GM12872 (cell line): ENCODE data around the gene GRIFIN.

ENCODE experiments used
- TF ChIP-seq, protein P1 (sequence below): IDR thresholded peaks from 3 replicates; pipeline ENCODE4 v1.5.1; 2011; ENCODE audit warnings: low read depth, mild to moderate bottlenecking, low read length, moderate library complexity; ENCODE audit not compliant: insufficient read depth

Gene GRIFIN

DNA sequence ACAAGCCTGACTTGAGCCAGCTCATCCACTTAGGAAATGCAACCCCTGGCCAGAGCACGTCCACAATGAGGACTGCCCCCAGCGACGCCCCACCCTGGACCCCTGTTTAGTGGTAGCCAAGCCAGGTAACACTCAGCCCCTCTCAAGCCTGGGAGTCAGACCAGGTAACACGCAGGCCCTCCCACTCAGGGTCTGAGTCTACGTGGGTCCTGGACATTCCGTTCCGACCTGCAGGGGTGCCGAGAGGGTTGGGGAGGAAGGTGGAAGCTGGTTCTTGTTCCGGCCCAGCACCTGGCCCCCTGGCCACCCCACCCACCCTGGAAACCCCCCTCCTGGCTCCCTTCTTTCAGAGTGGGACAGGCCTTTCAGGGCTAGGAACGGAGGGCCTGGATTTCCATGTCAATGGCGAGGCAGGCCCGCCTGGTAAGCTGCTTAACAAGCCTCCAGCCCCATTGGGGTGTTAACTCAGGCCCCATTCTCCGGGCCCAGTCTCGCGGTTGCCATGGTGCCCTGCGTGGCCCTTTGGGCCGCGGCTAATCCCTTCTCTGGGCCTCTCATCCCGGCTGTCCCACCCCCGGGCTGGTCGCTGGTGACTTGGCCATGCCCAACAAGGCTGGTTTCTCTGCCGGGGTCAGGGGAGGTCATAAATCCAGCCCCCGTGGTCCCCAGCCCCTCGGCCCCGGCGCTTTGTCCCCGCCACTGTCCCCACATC, 23.7 kb upstream of the GRIFIN start:
- TF ChIP-seq, protein P1, sequence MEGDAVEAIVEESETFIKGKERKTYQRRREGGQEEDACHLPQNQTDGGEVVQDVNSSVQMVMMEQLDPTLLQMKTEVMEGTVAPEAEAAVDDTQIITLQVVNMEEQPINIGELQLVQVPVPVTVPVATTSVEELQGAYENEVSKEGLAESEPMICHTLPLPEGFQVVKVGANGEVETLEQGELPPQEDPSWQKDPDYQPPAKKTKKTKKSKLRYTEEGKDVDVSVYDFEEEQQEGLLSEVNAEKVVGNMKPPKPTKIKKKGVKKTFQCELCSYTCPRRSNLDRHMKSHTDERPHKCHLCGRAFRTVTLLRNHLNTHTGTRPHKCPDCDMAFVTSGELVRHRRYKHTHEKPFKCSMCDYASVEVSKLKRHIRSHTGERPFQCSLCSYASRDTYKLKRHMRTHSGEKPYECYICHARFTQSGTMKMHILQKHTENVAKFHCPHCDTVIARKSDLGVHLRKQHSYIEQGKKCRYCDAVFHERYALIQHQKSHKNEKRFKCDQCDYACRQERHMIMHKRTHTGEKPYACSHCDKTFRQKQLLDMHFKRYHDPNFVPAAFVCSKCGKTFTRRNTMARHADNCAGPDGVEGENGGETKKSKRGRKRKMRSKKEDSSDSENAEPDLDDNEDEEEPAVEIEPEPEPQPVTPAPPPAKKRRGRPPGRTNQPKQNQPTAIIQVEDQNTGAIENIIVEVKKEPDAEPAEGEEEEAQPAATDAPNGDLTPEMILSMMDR, result no peak

GRCh38 chr7:2499181-2499580, 23.0 kb upstream of the GRIFIN start:
- TF ChIP-seq, protein P1, result no peak

DNA sequence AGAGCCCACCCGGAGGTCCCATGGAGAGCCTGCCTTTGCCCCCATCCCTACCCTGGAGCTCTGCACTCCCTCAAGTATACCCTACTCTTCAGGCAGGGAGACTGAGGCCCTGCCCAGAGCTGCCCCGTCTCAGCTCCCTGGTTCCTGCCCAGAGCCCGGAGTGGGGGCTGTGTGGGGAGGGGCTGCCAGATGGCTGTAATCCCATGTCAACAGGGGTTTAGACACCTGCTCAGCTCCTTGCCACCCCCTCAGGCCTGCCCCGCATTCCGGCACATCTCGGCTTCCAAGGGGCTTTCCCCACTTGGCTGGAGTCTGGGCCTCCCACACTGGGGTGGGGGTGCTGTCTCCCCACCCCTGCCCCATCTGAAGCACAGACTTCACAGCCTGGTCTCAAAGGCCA, 22.5 kb upstream of the GRIFIN start:
- TF ChIP-seq, protein P1, result no peak

- TF ChIP-seq, protein P1, result no peak
Observed at GRCh38 chr7:2497500-2498336, 21.5 kb upstream of the GRIFIN start.

DNA sequence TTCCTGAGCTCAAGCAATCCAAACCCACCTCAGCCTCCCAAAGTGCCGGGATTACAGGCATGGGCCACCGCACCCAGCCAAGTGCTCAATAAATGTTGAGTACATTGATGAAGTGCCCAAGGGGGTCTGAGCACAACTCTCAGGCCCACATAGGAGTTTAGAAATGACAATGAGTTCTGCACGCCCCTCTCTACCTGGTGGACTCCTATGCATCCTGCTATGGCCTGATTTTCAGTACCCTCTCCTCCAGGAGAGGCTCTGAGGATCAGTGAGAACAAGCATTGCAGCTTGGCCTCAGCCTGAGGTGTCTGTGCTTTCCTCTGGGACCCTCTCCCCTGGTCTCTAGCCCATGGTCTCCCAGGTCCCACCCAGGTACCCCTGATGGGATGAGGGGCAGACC, 20.9 kb upstream of the GRIFIN start:
- TF ChIP-seq, protein P1, result no peak

DNA sequence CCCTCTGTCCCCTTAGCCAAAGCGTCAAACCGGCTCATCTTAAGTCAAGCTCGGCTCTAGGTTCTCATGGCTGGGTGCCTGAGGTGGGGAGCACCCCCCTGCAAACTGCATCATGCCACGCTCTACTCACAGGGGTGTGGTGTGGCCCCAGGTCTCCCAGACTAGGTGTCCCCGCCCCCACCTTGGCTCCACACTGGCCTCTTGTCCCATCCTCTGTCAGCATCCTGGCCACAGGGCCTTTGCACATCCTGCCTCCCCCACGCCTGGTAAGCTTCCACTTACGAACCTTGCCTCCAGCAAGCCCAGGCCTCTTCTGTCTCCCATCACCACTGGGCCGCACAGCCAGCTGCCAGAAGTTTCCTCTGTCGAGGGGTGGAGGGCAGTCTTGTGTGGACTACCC, 20.2 kb upstream of the GRIFIN start:
- TF ChIP-seq, protein P1, result no peak

DNA sequence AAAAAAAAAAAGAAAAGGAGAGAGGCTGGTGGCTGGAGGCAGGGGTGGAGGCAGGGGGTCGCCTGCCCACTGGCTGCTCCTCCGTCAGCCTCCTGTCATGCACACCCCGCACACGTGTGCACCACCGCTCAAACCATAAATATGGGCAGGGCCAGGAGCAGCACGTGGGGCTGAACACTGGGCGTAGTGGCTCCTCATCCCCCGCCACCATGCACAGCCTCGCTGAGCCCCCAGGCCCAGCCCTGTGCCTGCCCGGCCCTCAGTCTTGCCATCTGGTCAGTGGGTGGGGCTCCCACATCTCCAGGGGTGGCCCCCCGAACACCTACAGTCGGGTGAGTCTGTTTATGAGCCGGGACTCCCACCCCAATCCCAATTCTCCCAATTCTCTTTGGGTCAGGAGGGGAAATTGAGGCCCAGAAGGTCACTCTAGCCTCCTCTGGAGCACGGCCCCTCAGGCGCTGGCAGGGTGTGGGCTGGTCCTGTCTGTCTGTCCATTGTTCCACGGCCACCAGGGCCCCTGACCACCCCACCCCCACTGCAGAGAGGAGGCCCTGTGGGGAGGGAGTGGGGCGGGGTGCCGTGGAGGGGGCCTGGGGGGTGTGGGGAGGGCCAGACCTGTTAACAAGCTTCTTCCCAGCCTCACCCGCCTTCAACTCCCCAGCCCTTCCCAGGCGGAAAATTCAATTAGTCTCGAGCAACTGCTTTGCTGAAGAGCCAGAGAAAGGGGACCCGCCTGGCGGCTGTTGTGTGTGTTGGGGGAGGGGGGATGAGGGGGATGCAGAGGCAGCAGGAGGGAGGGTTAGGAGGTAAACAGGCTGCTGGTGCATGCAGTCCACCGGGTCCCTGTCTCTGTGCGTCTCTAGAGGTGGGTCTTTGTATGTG, 19.5 kb upstream of the GRIFIN start:
- TF ChIP-seq, protein P1, result no peak
